Raji (cell line): ENCODE measurements around the gene APAF1.

ENCODE experiments used
- POLR2A ChIP-seq: IDR thresholded peaks from 2 replicates; pipeline ENCODE4 v1.6.1; 2011; ENCODE audit warnings: low read depth, low read length, control low read depth; ENCODE audit not compliant: insufficient read depth

APAF1 gene

DNA sequence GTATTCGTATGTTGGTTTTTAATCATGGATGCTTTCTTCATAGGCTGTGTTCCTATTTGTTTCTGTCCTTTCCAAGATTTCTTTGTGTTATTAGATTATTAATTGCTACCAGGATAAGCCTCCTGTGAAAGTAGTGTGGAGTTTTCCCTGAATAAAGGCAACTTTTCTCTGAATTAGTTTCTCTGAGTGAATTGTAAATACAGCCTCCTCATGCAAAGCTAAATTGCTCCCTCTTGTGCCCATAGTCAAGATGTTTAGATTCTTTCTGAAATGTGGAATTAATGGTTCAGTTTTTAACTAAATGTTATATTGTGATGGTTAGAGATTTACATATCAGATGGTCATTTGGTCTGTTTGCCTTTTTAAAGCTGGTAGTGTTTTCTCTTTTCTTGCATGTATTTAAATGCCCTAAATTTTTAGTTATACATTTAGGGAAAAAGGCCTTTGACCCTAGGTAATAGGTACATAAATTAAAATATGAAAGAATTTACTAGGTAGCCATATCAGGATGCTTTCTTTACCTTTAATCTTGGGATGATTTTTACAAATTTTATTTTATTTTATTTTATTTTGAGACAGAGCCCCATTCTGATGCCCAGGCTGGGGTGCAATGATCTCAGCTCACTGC is 8.9 kb downstream of the APAF1 start:
- no peak for TF ChIP-seq POLR2A

DNA sequence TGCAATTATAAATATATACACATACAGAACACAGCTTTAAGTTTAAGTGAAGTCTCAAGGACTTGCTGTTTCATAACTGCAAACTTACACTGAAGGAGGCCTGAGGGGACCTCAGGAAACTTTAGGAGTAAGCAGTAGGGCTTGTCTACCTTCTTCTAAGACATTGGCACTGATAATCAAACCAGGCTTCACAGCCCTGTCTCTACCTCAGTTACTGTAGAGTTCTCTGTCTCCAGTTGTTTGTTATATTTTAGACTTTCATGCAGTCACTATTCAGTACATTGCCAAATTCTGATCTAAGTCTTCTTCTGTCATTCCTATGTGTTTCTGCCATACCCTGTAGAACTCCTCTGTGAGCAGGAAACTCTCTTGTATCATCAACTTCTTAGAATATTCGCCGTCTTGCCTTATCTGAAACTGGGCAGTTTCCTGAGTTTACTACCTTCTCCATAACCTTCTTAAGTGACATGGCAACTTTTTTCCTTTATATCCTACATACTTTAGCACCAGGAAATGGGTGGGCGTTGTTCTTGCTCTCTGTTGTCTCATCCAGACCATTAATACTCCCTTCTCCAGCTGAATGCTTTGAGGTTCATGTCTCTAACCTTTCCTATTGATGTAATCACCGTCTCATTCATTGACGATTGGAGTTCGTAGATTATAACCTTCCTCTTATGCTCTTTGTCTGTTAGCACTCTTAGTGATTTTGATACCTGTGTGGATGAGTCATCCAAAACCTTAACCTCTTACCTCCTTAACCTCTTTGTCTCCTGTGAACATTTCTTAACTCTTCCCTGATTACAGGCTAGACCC is 11.4 kb downstream of the APAF1 start:
- TF ChIP-seq POLR2A: no peak

DNA sequence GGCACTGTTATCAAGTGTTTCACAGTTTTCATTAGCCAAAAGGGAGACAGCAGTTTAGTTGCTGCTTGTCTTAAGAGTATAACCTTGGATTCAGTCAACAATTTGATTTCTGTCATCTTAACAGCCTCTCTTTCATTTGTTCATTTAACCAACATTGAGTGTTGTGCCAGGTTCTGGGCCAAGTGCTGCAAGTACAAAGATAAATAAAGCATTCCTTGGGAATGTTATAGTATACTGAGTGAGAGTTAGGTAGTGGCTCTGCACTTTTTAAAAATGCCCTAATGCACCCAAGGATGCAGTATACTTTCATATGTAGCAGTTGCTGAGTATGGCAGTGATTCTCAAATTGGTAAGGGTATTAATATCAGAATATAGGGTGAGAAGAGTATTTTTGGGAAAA is 15.4 kb downstream of the APAF1 start:
- no peak for TF ChIP-seq POLR2A

DNA sequence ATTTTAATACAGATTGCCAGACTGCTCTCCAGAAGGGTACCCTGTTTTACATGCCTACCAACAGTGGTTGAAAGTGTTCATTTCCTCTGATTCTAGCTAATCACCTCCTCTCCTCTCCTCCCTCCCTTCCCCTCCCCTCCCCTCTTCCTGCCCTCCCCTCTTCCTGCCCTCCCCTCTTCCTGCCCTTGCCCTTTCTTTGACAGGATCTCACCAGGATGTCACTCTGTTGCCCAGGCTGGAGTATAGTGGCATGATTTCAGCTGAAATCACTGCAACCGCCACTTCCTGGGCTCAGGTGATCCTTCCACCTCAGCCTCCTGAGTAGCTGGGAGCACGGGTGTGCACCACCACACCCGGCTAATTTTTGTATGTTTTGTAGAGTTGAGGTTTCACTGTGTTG is 24.7 kb downstream of the APAF1 start:
- TF ChIP-seq POLR2A: no peak

DNA sequence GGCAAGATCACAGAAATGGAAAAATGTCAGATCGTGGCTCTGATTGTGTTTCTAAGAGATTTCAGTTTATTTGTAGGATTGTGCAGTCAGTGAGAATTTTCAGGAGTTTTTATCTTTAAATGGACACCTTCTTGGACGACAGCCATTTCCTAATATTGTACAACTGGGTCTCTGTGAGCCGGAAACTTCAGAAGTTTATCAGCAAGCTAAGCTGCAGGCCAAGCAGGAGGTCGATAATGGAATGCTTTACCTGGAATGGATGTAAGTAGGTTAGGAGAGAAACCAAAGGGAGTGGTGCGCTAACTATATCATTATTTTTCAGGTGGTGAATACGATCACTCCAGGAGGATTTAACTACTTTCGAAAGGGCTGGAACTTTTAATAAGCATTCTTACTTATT is 26.4 kb downstream of the APAF1 start:
- no peak for TF ChIP-seq POLR2A

DNA sequence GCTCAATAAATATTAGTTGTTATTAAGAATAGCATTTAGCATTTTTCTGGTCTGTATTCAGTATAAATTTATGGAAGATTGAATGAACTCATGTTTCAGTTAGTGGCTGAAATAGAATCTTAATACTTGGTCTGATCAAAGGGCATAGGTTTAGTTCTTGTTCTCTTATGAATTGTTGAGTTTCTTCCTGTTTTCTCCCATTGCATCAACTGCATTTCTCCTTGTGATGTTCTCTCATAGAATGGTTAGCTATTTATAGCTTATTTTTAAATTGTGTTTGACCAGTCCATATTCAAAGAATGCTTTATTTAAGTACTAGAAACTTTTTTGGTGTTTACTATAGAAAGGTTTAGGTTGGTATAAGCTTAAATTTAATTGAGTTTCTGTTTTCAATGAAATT is 29.8 kb downstream of the APAF1 start:
- TF ChIP-seq POLR2A: no peak

DNA sequence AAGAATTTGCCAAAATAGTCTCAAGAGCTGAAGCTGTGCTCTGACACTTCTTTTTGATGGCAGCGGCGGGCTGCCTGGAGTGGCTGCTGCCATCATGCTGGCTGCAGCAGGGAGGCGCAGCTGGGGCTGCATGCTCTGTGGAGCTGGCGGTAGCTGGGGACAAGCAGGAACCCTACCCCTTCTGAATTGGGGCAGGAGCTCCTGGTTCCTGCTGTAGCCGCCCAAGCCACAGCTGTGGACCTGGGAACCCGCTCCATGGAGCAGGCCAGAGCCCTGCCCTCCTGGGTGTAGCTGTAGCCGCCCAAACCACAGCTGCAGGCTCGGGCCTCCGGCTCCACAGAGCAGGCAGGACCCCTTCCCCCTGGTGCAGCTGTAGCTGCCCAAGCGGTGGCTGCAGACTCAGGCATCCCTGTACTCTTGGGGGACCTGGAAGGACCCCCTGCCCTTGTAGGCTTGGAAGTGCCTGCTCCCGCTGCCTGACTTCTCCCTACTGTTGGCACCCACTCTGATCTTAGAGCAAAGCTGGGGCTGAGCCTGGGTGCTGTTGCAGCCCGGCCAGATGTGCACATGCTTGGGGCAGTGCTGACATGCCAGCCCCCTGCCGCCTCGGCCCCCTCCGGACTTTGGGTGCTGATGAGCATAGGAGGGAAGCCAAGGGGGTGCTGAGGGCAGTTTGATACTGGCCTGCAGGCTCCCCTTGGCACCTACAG is 33.3 kb downstream of the APAF1 start:
- no peak for TF ChIP-seq POLR2A

DNA sequence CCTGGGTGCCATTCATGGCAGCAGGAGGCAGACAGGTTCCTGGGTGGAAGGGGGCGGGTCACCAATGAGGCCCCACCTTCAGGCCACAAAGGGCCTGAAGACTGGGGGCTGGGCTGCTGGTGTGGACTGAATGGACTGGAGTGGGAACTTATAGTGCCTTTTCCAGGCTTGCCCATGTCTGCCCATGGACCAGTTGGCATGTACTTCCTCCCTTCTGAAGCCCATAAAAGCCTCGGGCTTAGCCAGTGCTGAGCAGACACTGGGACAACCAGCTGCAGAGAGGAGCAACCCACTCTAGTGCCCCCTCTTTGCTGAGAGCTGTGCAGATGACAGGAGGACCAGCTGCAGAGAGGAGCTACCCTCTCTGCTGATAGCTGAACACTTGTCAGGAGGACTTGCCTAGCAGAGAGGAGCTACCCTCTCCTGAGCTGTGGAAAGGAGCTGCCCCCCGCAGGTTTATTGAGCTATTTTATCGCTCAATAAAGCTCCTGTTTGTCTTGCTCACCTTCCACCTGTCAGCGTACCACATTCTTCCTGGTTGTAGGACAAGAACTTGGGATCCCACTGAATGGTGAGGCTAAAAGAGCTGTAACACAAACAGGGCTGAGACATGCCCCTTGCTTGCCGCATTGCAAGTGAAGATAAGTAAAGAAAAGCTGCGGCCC is 34.0 kb downstream of the APAF1 start:
- no peak for TF ChIP-seq POLR2A

DNA sequence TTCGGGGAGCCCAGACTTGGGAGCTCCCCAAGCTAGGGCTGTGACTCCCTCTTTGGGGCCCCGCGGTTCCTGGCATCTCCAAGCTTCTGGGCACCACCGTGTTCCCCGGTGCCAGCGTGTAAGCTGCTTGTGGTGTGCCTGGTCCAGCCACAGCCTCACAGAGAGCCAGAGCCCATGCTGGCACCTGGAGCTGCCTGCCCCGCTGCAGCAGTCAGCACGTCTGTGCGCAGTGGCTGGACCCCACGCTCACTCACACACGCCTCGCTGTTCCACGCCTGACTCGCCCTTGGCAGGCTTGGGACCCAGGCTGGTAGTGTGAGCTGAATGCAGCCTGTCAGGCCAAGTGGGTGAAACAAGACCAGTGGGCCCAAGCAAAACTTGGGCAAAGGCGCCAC is 34.5 kb downstream of the APAF1 start:
- TF ChIP-seq POLR2A: no peak

DNA sequence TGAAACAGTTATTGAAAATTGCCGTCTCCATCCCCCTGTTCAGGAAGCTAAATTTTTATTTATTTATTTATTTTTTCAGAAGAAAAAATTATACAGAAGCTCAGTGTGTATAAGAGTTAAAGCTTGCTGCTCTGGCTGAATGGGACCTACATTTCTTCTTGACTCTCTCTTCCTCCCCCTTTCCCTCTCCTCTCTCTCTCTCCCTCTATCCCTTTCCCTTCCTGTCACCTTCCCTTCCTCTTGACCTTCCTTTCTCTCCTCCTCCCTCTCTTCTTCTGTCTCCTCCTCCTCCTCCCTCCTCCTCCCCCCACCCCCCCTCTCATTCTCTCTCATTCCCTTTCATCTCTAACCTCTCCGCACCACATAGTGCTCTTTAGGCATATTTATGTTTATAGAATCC is 39.1 kb downstream of the APAF1 start:
- no peak for TF ChIP-seq POLR2A

DNA sequence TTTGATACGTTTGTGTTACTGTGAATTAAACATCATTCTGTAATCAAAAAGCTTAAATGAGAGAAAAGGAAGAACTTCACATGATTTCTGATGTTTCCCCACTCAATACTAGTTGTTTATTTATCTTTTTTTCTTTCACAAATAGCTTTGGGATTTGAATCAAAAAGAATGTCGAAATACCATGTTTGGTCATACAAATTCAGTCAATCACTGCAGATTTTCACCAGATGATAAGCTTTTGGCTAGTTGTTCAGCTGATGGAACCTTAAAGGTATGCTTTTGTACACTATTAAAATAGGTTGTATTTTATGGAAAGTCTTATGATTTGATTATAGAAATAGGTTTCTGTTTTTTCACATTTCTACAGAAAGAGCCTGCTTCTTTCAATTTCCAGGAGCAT is 41.5 kb downstream of the APAF1 start:
- no peak for TF ChIP-seq POLR2A

DNA sequence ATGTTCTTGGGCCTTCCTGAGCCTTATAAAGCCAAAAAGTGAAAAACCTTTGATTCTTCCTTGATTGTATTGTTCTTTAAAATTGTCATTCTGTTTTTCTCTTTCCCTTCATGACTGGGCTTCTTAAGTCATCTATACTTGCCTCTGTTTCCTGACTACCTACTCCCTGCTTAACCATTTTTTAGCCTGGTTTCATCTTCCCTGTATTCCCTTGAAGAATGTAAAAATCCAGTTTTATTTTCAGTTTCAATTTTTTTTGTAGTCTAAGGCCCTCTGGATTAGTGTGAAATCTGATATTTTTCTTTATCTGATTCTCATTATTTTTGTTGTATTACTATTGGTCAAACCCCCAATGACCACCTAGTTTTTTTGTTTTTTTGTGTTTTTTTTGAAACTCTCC is 46.3 kb downstream of the APAF1 start:
- TF ChIP-seq POLR2A: no peak

DNA sequence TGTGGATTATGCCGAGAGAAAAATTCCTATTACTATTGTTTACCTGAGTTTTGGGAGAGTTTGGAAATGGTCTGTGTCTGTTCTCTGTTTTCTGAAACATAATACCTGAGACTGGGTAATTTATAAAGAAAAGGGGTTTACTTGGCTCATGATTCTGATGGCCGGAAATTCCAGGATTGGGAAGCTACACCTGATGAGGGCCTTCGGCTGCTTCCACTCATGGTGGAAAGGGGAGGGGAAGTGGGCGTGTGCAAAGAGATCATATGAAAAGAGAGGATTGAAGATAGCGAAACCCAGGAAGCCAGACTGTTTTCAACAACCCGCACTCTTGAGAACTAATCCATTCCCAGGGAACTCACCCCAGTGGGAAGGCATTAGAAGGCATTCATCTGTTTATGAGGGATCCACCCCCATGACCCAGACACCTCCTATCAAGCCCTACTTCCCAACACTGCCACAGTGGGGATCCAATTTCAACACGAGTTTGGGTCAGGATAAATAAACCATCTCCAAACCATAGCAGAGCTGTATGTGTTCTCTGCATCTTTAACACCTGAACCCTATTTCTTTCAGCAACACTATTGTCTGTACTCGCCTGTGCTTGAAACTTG is 51.1 kb downstream of the APAF1 start:
- no peak for TF ChIP-seq POLR2A

DNA sequence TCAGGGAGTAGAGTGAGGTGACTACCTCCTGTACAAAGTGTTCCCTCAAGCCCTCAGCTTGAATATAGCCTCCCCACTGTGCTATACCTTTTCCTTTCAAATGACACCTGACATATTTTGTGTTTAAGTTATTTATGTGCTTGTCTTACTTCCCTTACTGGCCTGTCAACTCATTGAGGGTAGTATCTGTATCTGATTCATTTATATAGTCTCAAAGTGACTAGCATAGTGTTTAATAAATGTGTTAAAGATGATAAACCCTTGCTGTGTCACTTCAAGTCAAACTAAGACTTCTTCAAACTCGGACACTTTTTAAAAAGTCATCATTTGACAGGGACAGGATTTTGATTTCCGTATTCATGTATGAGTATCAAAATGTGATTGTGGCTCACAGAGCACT is 52.1 kb downstream of the APAF1 start:
- TF ChIP-seq POLR2A: no peak
